Anterior cingulate cortex (tissue), 58 donors: ENCODE results near the gene ADAMTS10.
"Not testable (repeated sequence)": the region's sequence is repeated elsewhere in the genome, so short reads cannot be mapped to it uniquely, and the experiment has no call there.

ENCODE experiments used
- DNase-seq, 58 donors: peaks; one replicate each; lab custom pipeline; 2025; lab: John Stamatoyannopoulos, UW

ADAMTS10 gene

GRCh38 chr19:8600816-8601215 lies 9.7 kb downstream of the ADAMTS10 start:
- no peak for DNase-seq

DNA sequence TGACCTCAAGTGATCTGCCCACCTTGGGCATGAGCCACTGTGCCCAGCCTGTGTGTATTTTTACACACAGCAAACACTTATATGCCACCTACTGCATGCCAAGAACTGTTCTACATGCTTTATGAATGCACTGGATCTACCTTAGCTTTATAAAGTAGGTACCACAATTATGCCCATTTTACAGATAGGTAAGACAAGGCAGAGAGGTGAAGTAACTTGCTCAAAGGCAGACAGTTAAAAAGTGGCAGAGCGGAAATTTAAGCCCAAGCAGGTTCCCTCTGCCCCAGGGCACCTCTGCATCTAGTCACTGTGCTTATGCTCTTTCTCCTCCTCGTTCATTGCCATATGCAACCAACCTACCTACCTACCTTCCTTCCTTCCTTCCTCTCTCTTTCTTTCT lies 10.5 kb downstream of the ADAMTS10 start:
- no peak for DNase-seq

DNA sequence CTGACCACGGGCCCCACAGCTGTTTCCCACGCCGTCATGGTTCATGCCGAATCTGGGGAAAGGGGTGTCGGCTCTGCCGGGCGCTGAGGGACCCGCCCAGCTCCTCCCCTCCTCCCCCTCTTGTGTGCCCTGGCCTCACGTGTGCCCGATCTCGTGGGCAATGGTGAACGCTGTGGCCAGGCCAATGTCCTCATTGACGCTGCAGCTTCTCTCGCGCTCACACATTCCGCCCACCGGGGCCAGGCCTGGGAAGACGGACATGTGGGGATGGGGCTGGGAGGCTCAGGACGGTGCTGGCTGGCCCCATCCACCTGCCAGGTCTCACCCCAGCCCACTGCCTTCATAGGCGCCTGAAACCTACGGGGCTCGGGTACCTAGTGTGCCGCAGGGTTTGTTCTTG lies 14.3 kb downstream of the ADAMTS10 start:
- no peak for DNase-seq

GRCh38 chr19:8595651-8596050 lies 14.9 kb downstream of the ADAMTS10 start:
- no peak for DNase-seq

GRCh38 chr19:8593931-8594330 lies 16.6 kb downstream of the ADAMTS10 start:
- no peak for DNase-seq

DNA sequence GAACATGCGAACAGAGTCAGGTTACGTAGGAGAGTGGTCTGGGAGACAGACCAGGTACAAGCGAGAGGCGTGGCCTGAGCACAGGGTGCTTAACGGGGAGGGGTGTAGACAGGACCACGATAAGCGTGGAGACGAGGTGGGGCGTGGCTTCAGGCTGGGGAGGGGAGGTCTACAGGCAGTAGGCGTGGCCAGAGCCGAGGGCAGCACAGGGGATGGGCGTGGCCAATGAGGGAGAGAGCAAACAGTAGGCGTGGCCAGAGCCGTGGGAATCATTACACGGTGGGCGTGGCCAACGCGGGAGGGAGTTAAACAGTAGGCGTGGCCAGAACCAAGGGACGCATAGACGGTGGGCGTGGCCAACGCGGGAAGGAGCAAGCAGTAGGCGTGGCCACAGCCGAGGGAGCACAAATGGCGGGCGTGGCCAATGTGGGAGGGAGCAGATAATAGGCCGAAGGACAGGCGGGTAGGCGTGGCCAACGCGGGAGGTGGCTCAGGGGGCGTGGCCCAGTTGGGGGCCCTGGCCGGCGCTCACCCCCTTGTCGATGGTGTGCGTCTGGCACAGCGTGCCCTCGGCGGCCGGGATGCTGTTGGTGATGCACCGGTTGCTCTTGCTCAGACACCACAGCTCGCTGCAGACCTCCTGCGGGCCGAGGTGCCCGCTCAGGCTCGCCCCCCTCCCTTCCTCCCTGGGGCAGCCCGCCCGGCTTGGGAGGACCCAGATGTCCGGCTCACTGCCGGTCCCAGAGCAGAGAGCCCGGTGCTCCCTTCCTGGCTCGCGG lies 18.1 kb downstream of the ADAMTS10 start:
- peak; percentile 25 to 98 (median 90) for DNase-seq

DNA sequence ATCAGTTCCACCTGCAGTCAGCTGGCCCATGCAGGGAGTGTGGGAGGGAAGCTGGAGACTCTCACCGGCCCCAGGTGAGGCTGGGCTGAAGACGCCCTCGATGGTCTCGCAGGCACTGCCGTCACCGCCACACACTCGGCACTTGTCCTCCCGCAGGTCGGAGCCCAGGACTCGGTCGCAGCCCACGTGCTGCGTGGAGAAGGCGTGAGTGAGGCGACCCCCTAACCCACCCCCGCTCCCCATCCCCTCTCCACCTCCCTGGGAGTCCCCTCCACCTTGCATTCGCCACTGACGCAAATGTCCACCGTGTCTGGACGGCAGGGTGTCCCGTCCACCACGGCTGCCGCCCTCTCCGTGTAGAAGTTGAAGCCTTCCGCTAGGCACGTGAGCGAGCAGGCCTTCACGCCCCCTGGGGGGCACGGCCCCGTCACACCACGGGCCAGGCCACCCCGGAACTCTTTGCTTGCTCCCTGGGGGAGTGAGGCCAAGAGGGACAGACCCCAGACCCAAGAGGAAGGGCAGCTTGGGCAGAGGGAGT lies 21.3 kb downstream of the ADAMTS10 start:
- no peak for DNase-seq

DNA sequence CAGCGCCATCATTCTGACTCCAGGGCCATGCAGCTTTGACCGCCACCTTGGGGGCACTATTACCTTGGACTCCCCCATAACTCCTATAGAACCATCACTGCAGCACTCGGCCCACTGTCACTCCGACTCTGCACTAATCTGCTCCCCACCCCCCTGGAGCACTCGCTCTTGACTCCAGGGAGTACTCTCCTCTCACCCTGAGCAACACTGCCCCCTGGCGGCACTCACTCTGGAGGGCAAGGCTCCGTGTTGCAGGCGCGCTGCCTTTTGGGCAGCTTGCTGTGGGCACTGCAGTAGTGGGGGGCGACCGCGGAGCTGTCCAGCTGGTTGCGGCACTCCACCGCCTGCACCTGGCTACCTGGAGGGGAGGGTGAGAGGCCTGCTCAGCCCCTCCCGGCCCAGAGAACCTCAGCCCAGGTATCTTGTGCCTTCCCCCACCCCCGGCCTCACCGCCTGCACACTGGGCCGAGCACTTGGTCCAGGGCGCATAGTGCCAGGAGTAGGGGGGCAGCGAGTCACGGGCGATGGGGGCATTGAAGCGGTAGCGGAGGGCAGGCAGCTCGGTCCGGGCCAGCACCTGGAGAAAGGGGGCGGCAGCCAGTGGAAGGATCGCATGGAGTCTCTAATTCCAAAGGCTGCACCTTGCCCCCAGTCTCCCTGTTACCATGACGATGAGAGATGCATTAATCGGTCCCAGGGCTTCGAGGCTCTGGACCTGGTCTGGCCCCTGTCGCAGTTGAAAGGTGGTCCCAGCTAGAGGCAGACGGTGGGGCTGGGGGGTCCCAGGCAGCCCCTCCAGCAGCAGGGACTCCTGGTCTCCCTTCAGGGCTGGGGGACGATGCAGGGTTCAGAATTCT lies 24.4 kb downstream of the ADAMTS10 start:
- peak in 2 of 58 donors; percentile 4 to 12 for DNase-seq

DNA sequence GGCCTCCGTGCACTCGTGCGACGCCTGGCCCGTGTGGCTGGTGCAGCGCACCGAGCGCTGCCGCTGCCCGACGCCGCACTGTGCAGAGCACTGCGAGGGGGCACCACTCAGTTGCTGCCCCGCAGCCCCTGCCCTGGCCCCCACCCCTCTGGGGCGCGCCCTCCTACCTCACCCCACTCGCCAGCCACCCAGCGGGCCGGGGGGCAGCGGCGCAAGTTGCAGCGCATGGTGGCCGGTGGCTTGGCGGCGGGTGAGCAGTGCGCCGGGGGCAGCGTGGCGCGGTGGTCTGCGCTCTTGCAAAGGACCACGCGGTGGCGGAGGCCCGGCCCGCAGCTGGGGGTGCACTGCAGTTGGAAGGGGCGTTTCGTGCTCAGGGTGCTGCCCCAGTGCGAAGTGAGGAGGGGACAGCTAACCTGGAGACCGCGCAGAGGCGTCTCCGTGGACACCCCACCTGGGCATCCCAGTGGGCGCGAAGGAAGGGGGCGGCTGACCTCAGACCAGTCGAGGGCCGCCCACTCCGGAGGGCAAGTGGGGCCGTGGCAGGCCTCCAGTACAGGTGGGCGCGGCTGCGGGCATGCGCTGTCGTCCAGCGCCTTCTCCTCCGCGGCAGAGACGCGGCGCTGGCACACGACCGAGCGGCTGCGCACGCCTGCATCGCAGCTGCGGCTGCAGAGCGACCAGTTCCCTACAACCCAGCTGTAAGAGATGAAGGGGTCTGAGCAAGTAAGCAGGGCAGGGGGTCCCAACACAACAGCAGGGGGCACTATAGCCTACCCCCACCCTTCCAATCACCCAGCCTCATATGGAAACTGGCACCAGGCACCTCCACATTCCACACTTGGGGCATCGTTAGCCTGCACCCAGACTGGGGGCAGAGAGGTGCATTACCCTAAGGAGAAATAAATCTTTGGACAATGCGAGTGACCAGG lies 25.3 kb downstream of the ADAMTS10 start:
- DNase-seq = no peak

- peak in 45 of 58 donors; percentile 8 to 71 (median 34) for DNase-seq
Measured at GRCh38 chr19:8580710-8581281, 29.7 kb downstream of the ADAMTS10 start.

DNA sequence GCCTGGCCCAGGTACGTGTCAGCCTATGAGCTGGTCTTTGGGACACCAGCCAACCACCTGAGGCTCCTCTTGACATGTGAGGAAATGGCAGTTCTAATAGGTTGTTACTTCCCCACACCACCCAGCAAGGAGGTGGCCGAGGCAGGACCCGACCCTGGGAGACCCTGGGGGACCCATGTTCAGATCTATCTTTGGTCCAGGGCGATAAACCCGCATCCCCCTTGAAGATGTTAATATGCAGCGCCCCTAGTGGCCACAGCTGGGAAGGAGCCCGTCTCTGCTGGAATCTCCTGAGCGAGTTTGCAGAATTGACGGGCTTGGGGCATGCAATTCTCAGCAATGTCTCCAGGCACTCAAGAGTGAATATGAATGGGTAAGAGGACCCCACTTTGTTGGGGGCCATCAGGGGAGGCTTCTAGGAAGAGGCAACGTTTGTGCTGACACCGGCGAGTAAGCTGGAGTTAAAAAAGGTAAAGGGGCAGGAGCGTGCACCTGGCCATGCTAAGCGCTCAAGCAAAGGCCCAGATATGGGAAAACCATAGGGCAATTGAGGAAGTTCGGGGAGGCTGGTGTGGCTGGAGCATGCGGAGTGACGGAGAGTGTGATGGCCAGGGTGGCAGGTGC lies 31.8 kb downstream of the ADAMTS10 start:
- peak in 50 of 58 donors; percentile 6 to 81 (median 34) for DNase-seq

DNA sequence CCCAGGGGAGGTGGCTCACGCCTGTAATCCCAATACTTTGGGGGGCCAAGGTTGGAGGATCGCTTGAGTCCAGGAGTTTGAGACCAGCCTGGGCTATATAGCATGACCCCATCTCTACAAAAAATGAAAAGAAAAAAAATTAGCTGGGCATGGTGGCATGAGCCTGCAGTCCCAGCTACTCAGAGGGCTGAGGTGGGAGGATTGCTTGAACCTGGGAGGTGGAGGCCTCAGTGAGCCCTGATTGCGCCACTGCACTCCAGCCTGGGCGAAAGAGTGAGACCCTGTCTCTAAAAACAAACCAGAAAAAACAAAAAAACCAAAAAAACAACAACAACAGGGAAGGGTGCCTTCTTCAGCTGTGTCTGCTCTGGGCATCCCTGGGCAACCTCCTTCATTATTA lies 32.8 kb downstream of the ADAMTS10 start:
- no peak for DNase-seq

DNA sequence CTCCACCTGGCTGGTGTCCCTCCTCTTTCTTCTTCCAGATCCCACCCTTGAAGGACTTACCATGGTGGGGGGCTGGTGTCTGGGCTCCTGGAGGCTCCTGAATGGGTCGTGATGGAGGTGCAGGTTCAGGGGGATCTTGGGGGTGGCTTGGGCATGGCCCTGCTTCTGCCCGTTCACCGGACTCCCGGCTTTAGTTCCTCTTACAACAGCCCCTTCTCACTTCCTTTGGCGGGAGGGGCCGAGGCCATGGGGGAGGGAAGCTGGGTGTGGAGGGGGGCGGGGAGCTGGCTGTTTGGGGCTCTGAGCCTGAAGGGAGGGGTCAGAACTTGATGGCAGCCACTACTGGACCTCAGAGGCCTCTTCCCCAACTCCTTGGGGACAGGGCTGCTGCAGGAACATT lies 33.3 kb downstream of the ADAMTS10 start, which contains the start of gene MYO1F:
Gene MYO1F (minus strand): TSS at position 196 of the 400 bp plus-strand sequence. CDS start 133 bp downstream, at position 63.
- peak in 12 of 58 donors; percentile 5 to 37 (median 12) for DNase-seq

- peak in 1 of 58 donors; percentile 6 for DNase-seq
Measured at GRCh38 chr19:8576273-8576993, 34.1 kb downstream of the ADAMTS10 start.

DNA sequence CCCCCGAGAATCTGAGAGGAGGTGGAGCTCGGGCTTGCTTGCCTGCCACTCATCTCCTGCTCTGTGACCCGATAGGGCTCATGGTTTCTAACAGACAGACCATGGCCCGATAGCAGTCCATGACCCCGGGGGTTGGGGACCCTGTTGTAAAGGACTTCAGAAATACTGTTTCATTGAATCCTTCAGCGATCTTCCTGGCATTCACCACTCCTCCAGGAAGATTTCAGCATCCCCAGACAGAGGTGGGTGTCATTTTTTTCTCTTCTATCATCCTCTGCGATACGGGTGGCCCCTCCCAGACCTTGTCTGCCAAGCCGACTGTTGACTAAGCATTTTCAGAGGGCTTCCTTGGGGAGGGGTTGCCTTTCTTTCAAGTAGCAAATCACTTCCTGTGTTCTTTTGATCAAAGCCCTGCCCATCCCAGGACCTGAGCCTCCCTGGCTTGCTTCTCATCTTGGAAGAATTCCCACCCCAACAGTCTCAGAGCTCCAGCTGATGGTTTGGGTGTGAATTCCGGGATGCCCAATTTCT lies 35.0 kb downstream of the ADAMTS10 start:
- DNase-seq = no peak

DNA sequence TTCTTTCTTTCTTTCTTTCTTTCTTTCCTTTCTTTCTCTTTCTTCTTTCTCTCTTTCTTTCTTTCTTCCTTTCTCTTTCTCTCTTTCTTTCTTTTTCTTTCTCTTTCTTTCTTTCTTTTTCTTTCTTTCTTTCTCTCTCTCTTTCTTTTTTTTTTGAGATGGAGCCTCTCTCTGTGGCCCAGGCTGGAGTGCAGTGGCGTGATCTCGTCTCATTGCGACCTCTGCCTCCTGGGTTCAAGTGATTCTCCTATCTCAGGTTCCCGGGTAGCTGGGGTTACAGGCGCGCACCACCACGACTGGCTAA lies 35.9 kb downstream of the ADAMTS10 start:
- DNase-seq = not testable (repeated sequence)

DNA sequence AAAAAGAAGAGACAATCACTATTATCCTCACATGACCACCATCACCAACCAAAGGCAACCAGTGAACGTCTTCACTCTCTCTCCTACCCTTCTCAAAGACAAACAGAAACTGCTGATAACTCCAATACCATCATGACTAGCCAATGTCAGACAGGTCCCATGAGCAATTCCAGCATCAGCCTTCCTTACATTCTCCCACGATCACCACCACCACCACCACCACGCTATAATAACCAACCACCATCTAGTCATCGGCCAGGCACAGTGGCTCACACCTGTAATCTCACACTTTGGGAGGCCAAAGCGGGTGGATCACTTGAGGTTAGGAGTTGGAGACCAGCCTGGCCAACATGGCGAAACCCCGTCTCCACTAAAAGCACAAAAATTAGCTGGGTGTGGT lies 37.2 kb downstream of the ADAMTS10 start:
- DNase-seq = no peak

DNA sequence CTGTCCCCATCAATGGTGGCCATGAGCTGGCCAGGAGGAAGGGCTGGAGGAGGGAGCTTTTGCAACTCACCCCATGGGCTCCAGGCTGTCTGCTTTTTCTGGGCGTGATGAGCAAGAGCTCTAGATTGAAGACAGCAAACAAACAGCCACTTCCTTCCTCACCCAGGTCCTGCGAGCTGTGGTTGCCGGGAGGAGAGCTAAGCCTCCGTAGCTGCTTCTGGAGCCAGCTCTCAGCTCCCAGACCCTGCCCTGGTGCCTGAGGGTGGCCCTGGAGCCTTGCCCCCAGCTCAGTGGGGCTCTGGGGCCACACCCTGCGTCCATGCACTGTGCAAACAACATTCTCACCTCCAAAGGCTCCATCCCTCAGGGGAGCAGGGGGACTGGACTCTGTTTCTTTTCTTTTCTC lies 39.5 kb downstream of the ADAMTS10 start:
- peak in 26 of 58 donors; percentile 7 to 56 (median 24) for DNase-seq
